ENCODE data around the gene BNIP1.

Gene BNIP1

GRCh38 chr5:173163219-173163618, 18.9 kb downstream of the BNIP1 start:
- TF ChIP-seq CSDC2 (CRISPR knock-in tag; IDR thresholded peaks at IDR 0.05) (no peak), ESRRG (CRISPR knock-in tag; IDR thresholded peaks at IDR 0.05) (no peak)
- ATAC-seq: no peak

DNA sequence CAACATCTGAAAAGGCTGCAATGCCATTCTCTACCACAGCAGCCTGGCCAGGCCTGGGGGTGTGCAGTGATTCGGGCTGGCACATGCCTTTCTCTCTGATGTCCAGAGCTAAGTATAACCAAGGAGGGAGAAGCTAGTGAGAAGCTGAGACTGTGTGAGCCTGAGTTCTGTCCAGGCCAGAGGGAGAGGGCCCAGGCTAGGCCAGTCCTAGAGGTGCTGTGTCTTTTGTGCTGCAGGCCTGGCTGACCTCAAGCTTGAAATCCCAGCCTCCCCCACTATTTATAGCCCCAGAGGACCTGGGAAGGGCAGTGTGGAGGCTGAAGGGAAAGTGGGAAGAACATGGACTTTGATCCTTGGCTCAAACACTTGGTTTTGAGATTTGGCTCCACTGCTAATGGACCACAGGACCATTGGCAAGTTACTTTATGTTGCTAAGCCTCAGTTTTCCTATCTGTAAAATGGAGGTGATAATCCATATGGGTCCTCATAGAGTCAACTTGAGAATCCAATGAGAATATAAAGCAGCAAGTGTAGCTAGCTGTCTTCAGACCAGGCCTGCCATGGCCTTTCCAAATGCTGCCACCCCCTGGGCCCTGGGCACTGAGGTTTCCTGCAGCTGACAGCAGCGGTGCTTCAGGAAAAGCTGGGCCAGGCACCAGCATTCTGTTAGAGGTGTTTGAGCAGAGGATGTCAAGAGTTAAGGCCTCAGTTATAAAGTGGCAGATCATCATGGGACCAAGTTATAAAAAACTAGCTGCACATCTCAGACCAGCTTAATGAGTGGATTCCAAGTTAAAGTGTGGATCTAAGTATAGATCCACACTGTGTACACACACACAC, 21.1 kb downstream of the BNIP1 start:
- no peak for TF ChIP-seq ARNTL (CRISPR knock-in tag; IDR thresholded peaks at IDR 0.05; ENCODE audit: borderline replicate concordance, low read depth)
- no peak for TF ChIP-seq ZNF565 (CRISPR knock-in tag; conservative IDR thresholded peaks at IDR 0.05; ENCODE audit: low read depth)
- no peak for TF ChIP-seq GLIS3 (CRISPR knock-in tag; IDR thresholded peaks at IDR 0.05)
- no peak for TF ChIP-seq CREB5 (CRISPR knock-in tag; IDR thresholded peaks at IDR 0.05; ENCODE audit: low read depth)
- TF ChIP-seq, protein P1, sequence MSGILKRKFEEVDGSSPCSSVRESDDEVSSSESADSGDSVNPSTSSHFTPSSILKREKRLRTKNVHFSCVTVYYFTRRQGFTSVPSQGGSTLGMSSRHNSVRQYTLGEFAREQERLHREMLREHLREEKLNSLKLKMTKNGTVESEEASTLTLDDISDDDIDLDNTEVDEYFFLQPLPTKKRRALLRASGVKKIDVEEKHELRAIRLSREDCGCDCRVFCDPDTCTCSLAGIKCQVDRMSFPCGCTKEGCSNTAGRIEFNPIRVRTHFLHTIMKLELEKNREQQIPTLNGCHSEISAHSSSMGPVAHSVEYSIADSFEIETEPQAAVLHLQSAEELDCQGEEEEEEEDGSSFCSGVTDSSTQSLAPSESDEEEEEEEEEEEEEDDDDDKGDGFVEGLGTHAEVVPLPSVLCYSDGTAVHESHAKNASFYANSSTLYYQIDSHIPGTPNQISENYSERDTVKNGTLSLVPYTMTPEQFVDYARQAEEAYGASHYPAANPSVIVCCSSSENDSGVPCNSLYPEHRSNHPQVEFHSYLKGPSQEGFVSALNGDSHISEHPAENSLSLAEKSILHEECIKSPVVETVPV (CRISPR knock-in tag; IDR thresholded peaks at IDR 0.05): no peak
- TF ChIP-seq BACH2 (CRISPR knock-in tag; IDR thresholded peaks at IDR 0.05; ENCODE audit: borderline replicate concordance): no peak
- TF ChIP-seq ZFP3 (CRISPR knock-in tag; IDR thresholded peaks at IDR 0.05): no peak
- TF ChIP-seq ZFP30 (CRISPR knock-in tag; IDR thresholded peaks at IDR 0.05): no peak
- ATAC-seq: no peak

DNA sequence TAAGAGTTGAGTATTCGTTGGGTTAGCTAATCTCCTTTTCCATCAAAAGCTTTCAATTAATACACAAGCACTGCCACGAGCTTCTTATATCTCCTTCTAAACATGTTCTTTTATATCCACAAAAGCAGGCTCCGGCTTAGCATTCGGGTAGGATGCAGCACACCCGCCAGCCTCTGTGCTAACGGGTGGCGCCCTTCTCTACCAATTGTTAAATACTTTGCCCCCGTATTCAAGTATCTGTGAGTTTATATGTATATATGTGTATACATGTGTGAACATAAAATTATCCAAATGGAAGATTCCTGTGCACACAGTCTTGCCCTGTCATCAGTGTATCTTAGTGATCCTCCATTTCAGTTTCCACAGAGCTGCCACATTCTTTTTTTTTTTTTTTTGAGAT, 27.8 kb downstream of the BNIP1 start:
- no peak for ATAC-seq
- TF ChIP-seq, protein P2, sequence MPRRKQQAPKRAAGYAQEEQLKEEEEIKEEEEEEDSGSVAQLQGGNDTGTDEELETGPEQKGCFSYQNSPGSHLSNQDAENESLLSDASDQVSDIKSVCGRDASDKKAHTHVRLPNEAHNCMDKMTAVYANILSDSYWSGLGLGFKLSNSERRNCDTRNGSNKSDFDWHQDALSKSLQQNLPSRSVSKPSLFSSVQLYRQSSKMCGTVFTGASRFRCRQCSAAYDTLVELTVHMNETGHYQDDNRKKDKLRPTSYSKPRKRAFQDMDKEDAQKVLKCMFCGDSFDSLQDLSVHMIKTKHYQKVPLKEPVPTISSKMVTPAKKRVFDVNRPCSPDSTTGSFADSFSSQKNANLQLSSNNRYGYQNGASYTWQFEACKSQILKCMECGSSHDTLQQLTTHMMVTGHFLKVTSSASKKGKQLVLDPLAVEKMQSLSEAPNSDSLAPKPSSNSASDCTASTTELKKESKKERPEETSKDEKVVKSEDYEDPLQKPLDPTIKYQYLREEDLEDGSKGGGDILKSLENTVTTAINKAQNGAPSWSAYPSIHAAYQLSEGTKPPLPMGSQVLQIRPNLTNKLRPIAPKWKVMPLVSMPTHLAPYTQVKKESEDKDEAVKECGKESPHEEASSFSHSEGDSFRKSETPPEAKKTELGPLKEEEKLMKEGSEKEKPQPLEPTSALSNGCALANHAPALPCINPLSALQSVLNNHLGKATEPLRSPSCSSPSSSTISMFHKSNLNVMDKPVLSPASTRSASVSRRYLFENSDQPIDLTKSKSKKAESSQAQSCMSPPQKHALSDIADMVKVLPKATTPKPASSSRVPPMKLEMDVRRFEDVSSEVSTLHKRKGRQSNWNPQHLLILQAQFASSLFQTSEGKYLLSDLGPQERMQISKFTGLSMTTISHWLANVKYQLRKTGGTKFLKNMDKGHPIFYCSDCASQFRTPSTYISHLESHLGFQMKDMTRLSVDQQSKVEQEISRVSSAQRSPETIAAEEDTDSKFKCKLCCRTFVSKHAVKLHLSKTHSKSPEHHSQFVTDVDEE (CRISPR knock-in tag; IDR thresholded peaks at IDR 0.05): no peak

- ATAC-seq: no peak
Measured at GRCh38 chr5:173175523-173175922, 31.2 kb downstream of the BNIP1 start.

DNA sequence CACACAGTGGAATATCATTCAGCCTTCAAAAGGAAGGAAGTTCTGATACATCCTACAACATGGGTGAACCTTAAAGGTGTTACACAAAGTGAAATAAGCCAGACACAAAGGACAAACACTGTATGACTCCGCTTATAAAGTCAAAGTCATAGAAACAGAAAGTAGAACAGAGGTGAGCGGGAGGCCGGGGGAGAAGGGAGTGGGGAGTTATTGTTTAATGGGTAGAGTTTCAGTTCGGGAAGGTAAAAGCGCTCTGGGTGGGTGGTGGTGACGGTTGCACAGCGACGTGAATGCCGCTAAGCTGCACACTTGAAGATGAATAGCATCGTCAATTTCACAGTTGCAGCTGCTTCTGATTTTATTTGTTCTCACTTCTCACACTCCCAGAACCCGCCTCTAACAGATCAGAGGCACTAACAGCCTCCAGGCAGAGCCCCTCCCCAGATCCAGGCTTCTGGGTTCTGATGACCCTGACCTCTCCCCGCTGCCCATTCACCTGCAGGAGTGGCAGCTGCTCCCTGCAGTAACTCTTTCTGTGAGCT, 34.1 kb downstream of the BNIP1 start:
- ATAC-seq: no peak
- TF ChIP-seq ZNF565 (CRISPR knock-in tag; conservative IDR thresholded peaks at IDR 0.05; ENCODE audit: low read depth) (no peak), RARB (CRISPR knock-in tag; IDR thresholded peaks at IDR 0.05) (no peak), ESRRG (CRISPR knock-in tag; IDR thresholded peaks at IDR 0.05) (no peak), GLIS3 (CRISPR knock-in tag; IDR thresholded peaks at IDR 0.05) (no peak), BACH2 (CRISPR knock-in tag; IDR thresholded peaks at IDR 0.05; ENCODE audit: borderline replicate concordance) (no peak), ARNTL (CRISPR knock-in tag; IDR thresholded peaks at IDR 0.05; ENCODE audit: borderline replicate concordance, low read depth) (no peak), CSDC2 (CRISPR knock-in tag; IDR thresholded peaks at IDR 0.05) (no peak), ZFP3 (CRISPR knock-in tag; IDR thresholded peaks at IDR 0.05) (no peak), SNAI2 (CRISPR knock-in tag; IDR thresholded peaks at IDR 0.05) (no peak), TOX (CRISPR knock-in tag; IDR thresholded peaks at IDR 0.05; ENCODE audit: borderline replicate concordance) (no peak)
- TF ChIP-seq, protein P1 (CRISPR knock-in tag; IDR thresholded peaks at IDR 0.05): no peak
- TF ChIP-seq, protein P2 (CRISPR knock-in tag; IDR thresholded peaks at IDR 0.05): no peak

More at GRCh38 chr5:173175523-173175922, 31.2 kb downstream of the BNIP1 start:
- TF ChIP-seq CSDC2 (CRISPR knock-in tag; IDR thresholded peaks at IDR 0.05): no peak
- no peak for TF ChIP-seq ZFP30 (CRISPR knock-in tag; IDR thresholded peaks at IDR 0.05)
- no peak for TF ChIP-seq SNAI2 (CRISPR knock-in tag; IDR thresholded peaks at IDR 0.05)
- TF ChIP-seq PATZ1 (CRISPR knock-in tag; IDR thresholded peaks at IDR 0.05; ENCODE audit: borderline replicate concordance): no peak
